Caki2 (cell line): ENCODE measurements around the gene IL1RL2. TPM values are rescaled to one million over a fixed set of nuclear protein-coding genes. Genes with fewer than 3 reads are reported as not detected.
A peak's percentile ranks its signal among the peaks of the same experiment; 100 is the strongest.

Source experiments
- DNase-seq: peaks from one replicate; pipeline ENCODE4 v3.0.0-alpha.2; 2015; ENCODE audit warnings: low read depth
- in situ Hi-C: cut with HindIII; loops from 2 replicates; pipeline ENCODE4 v1.10.0; 2016; ENCODE audit warnings: low sequenced_read_pairs, low pct_unique_long_range_greater_than_20kb, mixed read lengths
- total RNA-seq: library from RNA; depleted of rRNA; stranded (reverse); fragments of >200 nt; shearing (Covaris generic); gene quantifications from 2 replicates; pipeline ENCODE4 v1.2.3, GENCODE V29; 2014; ENCODE audit warnings: low replicate concordance

The IL1RL2 gene
- total RNA-seq, 1 experiment from 2014 or later, result not detected

DNA sequence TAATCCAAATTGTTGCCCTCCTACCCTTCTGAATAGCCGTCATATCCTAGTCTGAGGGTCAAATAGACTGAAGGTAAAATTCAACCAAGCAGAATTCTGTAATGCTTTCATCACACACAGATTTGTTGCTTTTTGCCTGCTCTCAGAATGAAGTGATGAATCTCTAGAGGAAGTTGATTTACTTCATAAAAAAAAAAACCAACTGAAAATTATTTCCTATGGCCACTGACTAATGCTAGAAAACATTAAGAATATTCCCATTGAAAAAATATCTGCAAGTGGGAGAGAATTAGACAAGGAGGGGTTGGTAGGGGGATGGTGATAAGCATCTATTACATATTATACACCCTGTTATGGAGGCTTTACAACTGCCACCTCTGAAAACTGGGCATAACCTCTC, 2.3 kb upstream of the IL1RL2 start:
- in situ Hi-C loops, result no loop called here
- no peak for DNase-seq

DNA sequence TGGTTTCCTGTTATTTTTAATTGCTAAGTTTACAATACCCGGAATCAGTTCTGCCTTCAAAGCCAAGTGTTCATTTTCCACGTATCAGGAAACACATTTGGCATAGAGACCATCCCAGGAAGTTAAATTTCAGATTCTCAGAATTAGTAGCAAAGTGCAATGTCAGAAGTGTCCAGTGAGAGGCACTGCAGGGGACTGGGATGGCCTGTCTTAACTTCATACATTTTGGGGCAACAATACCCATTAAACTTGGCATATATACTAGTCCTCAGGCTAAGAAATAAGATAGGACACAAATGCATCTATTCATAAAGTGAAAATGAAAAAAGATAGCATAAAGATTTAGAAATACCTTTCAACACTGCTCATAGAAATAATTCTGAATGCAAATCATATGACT, 1.5 kb upstream of the IL1RL2 start:
- in situ Hi-C loops, result no loop called here
- no peak for DNase-seq

DNA sequence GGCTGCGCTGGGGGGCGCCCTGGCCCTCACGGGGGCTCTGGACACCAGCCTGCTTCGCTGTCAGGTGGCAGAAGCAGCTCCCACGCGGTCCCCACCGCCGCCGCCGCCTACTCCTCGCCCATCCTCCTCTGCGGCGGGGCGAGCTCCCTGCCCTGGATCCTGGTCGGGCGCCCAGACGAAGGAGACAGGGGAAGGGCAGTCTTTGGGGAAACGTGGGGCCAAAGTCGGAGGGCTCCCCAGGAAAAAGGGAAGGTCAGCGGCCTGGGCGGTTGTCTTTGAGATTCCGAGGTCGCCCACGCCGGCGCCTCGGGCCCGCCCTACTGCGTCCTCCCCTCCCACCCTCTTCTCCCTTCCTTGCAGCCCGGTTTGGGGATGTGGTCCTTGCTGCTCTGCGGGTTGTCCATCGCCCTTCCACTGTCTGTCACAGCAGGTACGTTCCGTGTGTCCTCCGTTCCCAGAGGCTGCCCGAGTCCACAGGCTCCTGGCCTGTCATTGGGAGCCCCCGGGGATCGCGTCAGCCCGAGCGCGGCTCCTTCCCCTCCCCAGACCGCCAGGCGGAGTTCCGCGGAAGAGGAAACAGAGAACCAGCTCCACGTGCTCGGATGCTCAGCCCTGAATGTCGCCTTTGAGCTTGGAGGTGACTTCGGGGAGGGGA, 800 bp downstream of the IL1RL2 start:
- in situ Hi-C loops, result no loop called here
- DNase-seq, result no peak

DNA sequence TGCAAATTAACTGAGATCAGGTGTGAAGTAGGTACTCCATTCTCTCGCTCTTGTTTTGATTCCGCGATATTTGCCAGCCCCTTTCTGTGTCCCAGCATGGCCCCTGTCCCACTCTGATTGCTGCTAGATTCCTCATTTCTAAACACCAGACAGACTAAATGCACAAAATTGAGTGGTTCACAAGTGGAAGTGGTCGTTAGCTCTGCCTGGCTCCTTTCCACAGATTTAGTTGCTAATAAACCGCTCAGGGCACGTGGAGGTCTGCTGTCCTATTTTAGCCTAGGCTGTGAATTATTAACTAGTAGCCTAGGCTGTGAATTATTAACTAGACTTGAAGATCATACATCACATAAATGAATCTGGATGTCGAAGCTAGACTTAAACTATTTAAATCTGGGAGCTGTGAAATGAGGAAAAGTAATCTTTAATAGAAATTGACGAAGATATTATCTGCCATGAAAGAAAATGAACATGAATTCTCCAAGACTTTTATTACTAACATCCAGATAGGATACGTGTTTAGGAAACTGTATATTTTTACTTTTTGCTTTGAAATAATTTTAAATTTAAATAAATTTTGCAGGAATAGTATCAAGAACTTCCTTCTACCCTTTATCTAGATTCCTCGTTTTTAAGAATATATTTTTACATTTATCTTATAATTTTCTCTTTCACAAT, 3.7 kb downstream of the IL1RL2 start:
- in situ Hi-C loops, result no loop called here
- DNase-seq, result peak; percentile 51

DNA sequence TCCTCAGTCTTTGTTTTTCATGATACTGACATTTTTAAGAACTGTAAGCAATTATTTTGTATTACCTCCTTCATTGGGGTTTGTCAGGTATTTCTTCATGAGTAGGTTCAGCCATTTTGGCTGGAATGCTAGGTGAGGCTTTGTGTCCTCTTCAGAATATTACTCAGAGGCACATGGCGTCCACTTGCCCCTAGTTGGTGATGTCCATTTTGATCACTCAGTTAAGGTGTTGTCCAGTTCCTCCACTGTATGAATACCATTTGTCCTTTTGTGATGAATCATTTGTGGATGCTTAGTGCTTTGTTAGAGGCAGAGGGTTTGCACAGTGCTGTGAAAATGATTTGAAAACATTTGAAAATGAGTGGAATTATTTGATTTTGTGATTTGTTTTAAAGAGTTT, 4.7 kb downstream of the IL1RL2 start:
- no peak for DNase-seq
- in situ Hi-C loops, result no loop called here

DNA sequence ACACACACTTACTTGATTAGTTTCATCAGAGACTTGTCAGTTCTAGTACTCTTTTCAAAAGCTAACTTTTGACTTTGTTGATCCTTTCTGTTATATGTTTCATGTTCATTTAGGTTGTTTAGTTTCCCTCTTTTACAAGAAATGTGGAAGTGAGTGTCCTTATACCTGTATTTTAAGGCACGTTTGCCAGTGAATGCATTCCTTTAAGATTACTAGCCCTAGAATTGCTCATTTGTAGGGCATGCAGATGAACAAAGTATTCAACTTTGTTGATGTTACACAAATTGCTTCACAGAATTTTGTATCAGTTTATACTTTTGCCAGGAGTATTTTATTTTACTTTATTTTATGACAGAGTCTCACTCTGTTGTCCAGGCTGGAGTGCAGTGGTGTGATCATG, 6.3 kb downstream of the IL1RL2 start:
- in situ Hi-C loops, result no loop called here
- no peak for DNase-seq

DNA sequence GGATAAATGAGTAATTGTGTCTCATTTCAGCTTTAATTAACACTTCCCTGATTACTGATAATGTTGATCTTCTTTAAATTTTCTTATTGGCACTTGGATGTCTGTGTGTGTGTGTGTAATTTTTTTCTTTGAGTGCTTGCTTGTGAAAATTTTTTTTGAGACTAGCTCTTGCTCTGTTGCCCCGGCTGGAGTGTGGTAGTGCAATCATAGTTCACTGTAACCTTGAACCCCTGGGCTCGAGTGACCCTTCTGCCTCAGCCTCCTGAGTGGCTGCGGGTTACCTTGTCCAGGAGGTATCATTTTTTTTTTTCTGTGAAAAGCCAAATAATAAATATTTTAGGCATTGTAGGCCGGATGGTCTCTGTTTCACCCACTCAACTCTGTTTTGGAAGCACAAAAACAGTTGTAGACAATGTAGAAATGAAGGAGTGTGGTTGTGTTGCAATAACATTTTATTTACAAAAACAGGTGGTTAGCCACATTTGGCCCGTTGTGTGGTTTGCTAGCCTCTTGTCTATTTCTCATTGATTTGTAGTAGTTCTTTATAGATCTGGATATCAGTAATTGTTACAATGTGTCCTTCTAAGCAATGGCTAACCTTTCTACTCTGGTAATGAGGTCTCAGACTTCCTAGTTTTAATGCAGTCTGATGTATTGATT, 7.9 kb downstream of the IL1RL2 start:
- in situ Hi-C loops, result no loop called here
- DNase-seq, result no peak

DNA sequence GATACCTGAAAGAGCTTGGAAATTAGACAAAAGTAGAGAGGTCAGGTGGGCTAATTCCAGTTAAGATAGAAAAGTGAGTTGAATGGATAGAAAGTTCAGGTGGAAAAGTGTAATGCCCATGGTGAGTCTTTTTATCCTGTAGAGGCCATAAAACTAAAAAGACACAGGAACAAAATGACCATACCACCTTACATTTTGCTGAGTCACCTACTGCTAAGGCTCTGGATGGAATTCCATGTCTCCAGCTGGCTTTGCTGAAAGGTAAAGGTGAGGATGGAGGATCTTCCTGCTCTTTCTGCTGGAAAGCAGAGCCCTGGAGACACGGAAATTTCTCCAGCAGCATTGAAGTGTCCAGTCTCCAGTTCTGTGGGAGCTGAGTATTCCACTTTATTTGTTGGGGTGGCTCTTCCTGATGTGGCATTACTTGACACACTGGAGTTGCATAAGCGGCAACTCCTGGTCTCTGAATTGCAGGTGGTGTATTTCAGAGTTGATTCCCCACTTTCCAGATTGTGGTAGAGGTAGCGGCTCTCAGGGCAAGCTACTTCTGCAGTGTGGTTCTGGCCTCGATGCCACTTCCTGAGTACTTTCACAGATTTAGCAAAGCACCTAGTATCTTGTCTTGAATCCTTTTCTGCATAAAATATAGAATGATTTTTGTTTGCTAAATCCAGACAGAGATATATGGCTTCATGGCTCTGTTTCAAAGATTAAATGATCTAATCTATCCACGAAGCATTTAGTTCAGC, 10.7 kb downstream of the IL1RL2 start:
- no peak for DNase-seq
- in situ Hi-C loops, result no loop called here

DNA sequence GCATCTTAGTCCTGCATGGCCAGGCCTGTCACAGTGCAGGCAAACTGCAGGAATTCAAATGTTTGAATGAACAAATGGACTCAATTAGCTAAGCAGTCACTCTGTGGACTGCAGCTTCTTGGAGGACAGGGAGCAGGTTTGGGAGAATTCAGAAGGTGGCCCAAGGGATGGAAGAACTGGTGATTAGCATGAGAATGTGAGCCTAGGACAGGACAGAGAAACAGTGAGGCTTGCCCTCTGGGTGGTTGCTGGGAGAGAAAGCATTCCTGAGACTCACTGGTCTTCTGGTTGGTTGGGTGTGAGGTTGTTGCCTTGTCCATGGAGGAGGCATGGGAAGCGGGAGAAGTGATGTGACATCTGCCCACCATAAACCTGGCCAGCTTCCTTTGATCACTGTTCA, 13.7 kb downstream of the IL1RL2 start:
- in situ Hi-C loops, result no loop called here
- DNase-seq, result no peak

DNA sequence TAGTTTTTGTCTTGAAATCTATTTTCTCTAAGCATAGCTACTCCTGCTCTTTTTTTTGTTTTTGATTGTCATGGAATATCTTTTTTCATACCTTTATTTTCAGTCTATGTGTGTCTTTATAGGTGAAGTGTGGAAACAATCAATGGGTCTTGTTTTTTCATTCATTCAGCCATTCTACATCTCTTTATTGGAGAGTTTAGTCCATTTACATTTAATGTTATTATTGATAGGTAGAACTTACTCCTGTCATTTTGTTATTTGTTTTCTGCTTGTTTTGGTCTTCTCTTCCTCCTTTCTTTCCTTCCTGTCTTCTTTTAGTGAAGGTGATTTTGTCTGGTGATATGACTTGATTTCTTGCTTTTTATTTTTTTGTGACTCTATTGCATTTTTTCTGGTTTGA, 17.8 kb downstream of the IL1RL2 start:
- in situ Hi-C loops, result no loop called here
- no peak for DNase-seq

DNA sequence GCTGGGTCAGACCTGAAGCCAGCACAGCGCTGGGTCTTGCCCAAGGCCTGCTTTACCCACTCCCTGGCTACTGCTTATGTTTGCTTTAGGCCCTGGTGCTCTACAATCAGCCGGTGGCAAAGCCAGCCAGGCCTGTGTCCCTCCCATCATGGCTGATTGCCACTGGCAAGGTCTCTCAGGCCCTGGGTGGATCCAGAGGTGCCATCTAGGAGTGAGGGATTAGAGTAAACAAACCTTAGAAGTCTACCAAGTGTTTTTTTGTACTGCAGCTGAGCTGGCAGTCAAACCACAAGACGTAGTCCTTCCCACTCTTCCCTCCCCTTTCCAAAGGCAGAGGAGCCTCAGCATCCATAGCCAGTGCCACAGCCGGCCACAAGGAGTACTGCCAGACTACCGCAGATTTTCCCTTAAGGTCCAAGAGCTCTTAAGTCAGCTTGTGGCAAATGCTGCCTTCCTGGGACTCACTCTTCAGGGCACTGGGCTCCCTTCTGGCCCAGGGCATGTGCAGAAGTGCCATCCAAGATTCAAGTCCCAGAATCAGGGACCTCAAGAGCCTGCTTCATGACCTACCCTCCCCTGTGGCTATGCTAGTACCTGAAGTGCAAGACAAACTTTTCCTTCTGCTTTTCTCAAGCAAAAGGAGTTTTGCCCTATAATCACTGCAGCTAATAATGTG, 20.0 kb downstream of the IL1RL2 start:
- no peak for DNase-seq

DNA sequence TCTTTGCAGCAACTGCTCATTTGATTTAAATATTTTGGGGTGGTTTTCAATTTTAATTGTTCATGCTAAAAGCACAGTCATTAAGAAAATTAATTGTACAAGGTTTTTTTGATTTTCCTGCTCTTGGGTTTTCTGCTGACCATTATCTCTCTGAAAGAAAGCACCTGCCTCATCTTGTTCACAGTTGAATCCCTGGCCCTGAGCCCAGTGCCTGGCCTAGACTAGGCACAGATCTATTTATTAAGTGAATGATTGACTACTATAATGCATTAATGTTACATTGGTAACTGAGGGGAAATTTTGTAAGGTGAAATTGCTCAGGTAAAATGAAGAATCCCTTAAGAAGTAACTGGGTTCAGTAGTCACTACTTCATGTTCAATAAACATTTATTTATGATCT, 22.0 kb downstream of the IL1RL2 start:
- no peak for DNase-seq
- in situ Hi-C loops, result no loop called here

More for the DNA sequence above, 20.0 kb downstream of the IL1RL2 start:
- in situ Hi-C loops, result no loop called here

DNA sequence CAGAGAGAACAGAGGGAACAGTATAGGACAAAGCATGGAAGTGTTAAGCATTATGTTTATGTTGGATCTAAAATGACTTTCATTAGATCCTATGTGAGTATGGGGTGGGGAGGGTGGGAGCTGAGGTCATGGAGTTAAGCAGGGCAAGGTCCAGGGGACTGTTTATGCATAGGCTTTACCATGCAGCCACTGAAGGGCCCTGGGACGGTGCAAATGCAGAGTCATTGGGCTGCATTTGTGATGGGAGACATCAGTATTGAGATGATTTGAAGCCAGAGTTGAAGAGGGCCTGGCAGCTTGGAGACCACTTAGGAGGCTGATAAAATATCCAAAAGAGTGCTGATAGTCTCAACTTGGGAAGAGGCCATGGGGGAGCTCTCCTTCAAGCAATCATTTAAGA, 22.7 kb downstream of the IL1RL2 start:
- in situ Hi-C loops, result no loop called here

DNA sequence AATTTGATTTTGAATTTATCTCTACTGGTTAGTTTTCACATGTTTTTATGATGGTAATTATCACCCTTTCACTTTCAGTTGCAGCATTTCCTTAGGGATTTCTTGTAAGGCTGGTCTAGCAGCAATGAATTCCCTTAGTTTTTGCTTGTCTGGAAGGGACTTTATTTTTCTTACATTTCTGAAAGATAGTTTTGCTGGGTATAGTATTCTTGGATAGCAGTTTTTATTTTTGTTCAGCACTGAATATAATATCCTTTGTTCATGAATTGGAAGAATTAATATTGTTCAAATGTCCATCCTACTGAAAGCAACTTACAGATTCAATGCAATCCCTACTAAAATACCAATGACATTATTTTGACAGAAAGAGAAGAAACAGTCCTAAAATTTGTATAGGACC, 30.2 kb downstream of the IL1RL2 start:
- in situ Hi-C loops, result no loop called here
- no peak for DNase-seq

More for the DNA sequence above, 22.7 kb downstream of the IL1RL2 start:
- no peak for DNase-seq

DNA sequence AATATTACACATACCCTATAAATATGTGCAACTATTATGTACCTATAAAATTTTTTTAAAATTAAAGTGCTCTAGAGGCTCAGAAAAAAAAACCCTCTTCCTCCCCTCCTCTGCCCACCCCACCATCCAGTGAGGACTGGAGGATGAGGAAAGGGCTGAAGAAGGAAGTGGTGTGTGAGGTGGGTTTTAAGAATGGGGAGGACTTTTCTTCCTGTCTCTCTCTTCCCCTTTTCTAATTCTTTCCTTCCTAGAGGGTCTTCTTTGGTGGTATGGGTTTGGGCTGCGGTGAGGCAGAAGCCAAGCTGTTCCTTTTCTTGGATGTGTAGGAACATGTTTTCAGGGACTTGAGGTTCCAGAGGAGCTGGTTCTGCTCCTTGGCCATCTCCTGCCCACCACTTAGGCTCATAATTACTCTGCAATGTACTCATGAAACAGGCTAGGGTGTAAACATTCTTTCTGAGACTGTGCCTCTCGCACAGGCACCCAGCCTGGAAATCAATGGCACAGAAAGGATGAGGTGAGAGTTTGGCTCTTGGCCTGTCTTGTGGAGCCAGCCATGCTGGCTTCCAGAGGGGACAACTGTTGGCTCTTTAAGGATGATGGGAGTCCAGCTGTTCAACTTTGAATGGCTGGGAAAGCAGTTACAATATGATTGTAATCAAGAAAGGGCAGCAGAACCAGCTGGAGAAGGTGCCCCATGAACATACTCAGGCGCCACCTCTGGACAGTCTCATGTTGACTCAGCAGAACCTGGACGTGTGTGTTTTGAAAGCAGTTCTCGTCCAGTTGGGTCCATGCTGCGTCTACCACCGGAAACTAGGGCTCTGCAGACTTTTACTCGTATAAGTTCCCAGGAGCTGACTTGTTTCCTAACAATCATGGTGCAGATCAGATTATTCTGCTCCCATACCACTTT, 38.3 kb downstream of the IL1RL2 start:
- no peak for DNase-seq
- in situ Hi-C loops, result no loop called here

DNA sequence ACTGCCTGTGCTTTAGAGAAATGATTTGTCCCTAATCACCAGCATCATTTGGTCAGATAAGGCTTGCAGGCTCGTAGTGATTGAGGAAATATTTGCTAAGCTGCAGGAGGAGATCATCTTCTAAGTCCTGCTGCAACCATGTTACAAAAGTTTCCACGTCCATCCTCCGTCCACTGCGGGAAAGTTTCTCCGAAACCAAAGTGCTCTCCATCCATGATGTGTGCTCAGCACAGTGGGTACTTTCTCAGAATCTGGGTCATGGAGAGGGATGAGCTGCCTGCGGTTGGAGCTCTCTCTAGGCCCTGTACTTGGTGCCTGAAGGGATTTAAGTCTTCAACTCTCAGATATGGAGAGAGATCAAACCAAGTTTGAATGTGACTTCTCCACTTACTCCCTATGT, 39.3 kb downstream of the IL1RL2 start:
- in situ Hi-C loops, result no loop called here
- DNase-seq, result no peak

DNA sequence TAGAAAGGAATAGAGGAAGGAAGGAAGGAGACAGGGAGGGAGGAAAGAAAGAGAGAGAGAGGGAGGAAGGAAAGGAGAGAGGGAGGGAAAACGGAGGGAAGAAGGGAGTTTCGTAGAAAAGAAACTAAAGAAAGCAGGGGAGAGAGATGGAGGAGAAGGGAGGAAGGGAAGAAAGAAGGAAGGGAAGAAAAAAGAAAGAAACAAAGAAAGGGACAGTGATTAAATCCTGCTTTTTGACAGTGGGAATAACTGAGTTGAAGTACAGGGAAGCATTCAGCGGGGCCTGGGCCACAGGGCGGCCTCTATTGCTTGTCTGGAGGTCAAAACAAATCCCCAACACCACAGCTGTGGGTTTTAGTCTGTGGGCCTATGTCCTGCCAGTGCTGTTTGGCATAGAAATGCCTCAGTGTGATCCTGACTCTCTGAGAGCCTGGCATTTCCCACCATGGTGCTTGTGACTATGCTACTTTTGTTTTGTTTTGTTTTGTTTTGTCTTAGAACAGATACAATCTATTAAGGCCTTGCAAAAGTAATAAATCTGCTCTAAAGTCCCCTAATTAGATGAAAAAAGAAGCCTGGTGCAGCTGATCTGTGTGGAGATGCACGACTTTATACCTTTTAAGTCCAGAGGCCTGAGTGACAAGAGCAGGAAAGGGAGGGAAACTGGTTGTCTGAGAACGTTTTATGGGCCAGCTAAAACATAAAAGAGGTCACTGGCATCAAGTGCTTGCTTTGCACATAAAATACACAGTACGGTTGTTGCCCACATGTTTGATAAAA, 40.0 kb downstream of the IL1RL2 start:
- in situ Hi-C loops, result no loop called here
- DNase-seq, result no peak
